NCI-H748 (cell line): ENCODE measurements around the gene C2CD2L.
"Not testable (repeated sequence)": the region's sequence is repeated elsewhere in the genome, so short reads cannot be mapped to it uniquely, and the experiment has no call there.

Experiments used
- DNase-seq: peaks from one replicate; lab custom pipeline; 2025; ENCODE audit not compliant: unreplicated experiment; lab: John Stamatoyannopoulos, UW

The C2CD2L gene

DNA sequence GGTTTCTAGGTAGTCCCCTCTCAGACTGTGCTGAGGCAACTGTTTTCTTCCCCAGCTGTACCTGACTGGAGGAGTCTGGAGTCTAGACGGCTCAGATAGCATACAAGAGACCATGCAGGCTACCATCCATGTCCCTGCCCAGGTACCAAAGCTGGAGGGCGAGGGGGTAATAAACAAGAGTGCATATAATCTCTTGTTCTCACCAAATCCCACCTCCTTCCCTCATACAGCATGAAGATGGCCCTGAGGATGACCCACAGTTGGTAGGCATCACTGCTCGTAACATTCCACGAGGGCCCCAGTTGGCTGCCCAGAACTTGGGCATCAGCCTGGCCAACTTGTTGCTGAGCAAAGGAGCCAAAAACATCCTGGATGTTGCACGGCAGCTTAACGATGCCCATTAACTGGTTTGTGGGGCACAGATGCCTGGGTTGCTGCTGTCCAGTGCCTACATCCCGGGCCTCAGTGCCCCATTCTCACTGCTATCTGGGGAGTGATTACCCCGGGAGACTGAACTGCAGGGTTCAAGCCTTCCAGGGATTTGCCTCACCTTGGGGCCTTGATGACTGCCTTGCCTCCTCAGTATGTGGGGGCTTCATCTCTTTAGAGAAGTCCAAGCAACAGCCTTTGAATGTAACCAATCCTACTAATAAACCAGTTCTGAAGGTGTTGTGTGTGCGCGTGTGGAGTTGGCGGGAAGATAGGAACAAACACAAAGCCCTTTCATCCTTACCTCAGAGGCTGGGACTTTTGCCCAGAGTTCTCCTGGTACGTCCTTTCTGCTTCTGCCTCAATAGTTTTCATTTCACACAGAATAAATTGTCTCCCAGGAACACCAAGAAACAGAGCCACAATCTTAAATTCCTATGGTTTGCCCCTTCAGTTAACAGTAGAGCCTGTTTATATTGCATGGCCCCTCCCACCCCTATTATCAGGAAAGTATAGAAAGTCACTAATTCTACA lies 14.0 kb upstream of the C2CD2L start:
- no peak for DNase-seq

DNA sequence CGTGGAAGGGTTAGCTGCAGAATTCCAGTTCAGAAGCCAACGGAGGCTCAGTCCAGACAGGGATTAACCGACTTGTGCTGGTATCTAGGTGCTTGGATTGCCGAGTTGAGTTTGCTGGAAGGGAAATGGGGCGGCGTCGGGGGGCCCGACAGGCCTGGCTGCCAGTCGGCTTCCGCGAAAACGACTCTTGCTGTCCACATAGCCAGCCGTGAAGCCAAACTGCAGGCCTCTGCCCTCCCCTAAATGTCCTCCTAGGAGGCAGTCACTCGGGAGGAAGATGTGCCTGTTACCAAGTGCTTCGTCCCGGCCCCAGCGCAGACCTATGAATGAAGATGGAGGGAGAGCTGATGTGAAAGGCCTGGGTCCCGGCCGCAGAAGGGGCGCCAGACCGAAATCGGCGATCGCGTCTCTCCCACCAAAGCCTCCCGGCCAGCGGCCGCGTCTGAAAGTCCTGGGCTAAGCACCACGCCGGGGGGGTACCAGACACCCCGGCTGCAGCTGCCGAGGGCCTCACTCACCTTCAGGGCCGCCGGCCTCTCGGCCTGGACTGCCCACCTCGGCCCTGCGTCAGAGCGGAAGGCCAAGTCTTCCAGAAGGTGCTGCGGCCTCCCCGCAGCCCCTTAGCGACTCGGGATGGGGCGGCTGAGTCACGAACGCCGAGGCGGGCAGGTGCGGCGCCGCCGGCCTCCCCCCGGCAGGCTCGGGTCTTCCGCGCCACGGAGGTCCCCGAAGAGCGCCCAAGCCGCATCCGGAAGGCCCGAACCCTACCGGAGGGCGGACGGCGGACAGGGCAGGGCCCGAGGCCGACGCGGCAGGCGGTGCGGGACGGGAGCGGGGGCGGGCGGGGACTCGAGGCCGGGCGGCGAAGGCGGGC lies 13.0 kb upstream of the C2CD2L start:
- DNase-seq: peak; percentile 44

DNA sequence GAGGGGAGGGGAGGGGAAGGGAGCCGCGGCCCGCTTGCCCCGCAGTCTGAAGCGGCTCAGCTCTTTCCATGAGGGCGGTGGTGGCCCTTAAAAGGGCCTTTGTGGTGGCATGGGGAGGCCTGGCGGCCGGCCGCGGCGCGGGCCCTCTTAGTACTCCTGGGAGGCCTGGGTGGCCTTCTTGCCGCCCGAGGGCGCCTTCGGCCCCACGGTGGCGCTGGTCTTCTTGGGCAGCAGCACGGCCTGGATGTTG lies 12.4 kb upstream of the C2CD2L start:
- peak; percentile 73 for DNase-seq

DNA sequence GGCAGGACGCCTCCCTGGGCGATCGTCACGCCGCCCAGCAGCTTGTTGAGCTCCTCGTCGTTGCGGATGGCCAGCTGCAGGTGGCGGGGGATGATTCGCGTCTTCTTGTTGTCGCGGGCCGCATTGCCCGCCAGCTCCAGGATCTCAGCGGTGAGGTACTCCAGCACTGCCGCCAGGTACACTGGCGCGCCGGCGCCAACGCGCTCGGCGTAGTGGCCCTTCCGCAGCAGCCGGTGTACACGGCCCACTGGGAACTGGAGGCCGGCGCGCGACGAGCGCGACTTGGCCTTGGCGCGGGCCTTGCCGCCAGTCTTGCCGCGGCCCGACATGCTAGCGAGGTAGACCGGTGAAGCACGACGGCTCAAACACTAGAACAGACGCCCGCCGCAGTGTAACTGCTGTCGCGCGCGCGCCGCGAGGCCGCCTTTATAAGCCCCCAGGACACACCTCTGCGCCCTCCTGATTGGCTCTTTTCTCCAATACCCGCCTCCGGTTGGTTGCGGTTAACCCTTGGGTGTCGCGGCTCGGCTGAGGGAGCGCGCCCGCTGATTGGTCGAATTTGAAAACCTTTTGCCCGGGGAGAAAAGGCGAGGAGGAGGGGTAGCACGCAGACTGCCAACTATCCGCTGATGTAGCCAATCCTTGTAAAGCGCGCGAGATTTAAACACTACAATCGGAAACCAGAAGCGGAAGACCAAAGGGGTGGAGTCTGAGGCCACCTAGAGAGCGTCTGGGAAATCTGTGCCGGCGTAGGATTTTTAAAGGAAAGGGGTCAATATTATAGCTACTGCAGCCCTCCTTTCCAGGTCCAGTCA lies 11.9 kb upstream of the C2CD2L start:
- peak; percentile 99 for DNase-seq

DNA sequence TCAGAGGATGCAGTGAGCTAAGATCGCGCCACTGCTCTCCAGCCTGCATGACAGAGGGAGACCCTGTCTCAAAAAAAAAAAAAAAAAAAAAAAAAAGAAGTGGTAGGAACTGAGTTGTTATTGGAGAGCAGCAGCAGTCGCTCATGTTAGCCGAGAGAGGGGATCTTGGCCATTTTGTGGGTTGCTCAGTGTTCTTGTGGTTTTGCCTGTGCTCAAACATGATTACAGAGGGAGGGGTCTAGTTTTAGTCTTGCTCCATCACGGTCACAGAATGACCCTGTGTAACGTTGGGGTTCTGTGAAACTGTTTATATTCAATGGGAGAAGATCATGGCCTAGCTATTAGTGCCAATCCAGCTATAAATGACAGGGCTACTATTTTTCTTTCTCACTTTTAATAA lies 7.4 kb upstream of the C2CD2L start:
- DNase-seq: no peak

DNA sequence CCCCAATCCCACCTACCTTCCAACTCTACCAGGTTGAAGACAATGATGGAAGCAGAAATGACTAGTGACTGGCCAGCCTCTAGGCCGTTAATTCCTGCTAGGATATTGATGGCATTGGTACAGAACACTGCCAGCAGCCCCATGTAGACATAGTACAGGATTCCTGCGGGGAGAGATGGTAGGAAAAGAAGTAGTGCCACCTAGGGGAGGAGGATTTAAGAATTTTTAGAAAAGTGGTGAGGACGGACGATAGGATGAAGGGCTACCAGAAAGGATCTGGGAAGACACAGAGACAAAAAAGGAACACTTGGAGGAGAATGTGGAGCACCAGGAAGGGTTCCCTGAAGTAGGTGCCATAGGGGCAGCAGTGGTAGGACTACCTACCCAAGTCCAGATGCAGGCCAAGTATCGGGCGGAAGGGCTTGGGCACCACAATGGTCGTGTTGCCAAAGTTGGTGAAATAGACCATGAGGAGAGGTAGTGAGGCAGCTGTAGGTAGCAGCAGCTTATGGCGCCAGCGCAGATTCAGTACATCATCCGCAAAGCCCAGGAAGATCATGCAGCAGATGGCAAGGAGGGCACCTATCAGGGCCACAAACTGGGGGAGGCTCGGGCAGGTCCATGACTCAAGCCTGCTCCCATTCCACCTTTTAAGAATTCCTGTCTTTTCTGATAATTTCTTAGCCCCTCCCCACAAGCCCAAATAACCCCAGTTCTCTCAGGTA lies 6.7 kb upstream of the C2CD2L start:
- DNase-seq: peak; percentile 60

DNA sequence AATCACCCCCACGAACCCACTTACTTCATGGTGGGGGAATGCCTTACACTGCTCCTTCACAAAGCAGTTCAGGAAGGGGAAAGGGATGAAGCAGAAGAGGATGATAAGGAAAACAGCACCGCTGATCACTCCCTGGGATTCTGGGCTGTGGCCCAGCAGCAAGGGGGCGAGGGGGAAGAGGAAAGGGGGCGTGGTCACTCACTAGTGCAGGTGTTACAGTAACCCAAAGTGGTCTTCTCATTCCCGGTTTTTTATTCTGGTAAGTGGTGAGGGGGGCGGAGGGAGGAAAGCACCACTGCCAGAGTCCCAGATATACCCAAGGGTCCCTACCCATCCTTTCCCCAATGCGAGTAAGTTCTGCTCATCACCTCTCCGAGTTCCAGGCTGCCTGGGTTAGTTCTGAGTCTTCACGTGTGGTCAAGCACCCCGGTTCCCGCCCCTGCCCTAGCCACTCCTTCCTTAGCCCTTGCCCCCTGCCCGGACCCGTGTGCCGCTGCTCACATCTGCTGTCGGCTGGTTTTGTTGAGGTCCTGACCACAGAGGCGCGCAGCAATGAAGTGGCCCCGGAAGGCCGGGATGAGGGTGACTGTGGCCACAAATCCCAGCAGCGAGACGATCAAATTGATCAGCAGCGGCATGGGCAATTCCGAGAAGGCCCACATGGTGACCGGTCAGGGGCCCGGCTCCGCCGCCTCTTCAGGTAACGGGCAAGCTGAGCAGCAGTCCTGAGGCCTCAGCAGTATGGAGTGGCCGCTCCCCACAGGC lies 6.0 kb upstream of the C2CD2L start:
- peak; percentile 49 for DNase-seq

DNA sequence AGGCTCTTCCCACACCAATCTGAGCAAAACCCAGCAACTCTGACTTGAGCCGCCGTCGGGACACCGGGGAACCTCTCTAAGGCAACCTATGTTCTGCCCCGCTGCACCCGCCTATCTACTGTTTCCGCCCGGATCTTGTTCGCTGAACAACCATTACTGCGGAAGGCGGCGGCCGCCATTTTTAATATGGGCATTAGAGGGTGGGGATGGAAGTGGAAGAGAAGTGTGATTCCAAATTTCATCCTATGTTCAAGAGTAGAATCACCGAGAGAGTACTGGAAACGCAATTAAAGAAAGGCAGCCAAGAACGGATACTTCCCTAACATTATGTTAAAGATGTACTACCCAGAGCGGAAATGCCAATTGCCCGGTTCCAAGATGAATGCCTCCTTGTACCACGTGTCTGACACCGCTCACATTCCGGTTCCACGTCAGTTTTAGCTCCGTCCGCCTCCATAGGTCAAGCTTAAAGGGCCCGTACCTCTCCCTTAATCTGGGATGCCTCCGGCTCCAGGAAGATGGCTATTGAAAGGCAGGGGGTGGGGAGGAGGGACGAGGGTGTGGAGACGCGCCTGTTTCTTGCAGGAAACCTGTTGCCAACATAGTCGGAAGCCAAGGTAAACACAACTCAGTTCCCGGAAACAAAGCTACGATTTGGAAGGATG lies 5.3 kb upstream of the C2CD2L start, which contains the start of gene DPAGT1:
DPAGT1 (minus strand) TSS at position 95 of the 665 bp plus-strand sequence. CDS start 198 bp downstream, outside the sequence.
- peak; percentile 96 for DNase-seq

DNA sequence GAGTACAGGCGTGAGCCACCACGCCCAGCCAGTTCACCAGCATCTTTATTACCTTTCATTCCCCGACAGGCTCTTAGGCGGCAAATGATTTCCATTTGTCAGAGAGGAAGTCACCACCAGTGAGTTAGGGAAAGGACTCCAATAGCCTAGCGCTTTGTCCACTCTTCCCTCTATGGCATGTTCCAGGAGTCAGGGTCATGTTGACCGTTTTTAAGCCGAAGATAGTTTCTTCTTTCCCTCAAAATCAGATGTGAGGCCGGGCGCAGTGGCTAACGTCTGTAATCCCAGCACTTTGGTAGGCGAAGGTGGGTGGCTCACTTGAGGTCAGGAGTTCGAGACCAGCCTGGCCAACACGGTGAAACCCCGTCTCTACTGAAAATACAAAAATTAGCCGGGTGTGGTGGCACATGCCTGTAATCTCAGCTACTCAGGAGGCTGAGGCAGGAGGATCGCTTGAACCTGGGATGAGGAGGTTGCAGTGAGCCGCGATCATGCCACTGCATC lies 3.9 kb upstream of the C2CD2L start:
- not testable (repeated sequence) for DNase-seq

DNA sequence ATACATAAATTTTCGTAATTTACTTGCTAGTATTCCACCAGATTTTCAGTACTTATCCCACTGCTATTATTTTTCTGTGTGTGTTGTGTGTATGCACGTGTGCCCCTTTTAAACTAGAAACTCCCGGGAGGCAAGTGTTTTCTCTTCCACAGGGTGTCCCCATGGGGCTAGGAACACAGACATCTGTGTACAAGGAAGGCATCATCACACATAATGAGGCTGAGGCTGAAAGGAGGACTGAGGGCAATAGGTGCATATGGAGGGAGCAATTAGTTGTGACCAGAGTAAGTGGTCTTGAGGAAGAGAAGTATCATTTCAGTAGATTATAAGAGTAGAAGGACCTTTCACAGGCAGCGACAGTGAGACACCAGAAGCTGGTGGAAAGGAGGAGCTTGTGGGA lies 3.4 kb upstream of the C2CD2L start:
- no peak for DNase-seq

DNA sequence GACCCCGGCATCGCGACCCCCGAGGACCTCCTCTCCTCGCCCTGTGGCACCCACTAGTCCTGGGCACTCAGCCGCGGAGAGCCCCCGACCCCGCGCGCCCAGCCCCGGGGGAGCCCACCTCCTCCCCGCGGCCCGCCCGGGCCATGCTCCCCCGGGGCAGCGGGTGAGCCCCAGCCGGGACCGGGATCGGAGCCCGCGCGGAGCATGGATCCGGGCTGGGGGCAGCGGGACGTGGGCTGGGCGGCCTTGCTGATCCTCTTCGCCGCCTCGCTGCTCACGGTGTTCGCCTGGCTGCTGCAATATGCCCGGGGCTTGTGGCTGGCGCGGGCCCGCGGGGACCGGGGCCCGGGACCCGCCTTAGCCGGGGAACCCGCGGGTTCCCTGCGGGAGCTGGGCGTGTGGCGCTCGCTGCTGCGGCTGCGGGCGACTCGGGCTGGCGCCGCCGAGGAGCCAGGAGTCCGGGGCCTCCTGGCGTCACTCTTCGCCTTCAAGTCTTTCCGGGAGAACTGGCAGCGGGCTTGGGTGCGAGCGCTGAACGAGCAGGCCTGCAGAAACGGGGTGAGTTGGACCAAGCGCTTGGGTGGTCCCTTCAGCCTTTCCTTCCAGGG lies 498 bp downstream of the C2CD2L start:
- peak; percentile 16 for DNase-seq

DNA sequence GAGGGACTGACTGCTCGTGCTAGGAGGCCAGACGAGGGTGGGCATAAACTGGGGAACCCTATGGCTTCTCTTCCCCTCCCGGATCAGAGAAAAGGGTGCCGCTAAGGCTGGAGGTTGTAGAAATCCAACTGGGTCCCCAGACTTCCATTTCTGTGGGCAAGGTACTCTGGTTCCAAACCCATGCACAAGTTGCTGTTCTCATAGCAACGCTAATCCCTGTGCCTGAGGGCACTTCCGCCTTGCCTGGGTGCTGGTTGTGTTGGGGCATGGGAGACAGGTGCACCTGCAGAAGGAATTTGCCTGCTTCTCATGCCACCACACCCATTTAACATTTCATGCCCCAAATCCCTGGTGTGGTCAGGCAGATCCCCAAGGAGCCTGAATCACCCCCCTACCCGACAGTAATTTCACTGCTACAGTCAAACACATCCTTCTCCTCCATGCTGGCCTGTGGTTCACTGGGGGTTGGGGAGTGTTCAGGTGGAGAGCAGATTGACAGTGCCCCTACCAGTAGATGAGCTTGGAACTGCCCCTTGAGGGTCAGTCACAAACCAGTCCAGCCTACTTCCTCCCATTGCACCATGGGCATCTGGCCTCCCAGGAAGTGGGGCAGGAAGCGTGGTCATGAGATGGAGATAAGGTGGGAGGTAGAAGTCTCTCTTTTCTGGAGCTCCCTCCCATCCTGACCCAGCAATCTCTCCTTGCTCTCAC lies 1.2 kb downstream of the C2CD2L start:
- peak; percentile 52 for DNase-seq

DNA sequence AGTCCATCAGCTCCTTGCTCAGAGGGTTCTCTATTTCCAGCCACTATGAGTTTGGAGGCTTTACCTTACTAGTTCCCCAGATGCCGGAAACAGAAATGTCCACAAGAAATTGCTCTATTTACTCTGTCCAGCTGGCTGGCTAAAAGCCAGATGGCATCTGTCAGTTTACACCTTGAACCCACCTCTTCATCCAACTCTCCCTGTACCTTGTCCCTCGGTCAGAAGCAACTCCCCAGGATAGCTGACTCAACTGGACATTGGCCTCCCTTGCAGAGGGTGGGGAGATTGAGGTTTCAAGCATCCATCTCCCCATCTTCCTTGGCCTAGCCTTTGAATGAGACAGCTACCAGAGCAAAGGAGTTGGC lies 1.7 kb downstream of the C2CD2L start:
- DNase-seq: no peak

DNA sequence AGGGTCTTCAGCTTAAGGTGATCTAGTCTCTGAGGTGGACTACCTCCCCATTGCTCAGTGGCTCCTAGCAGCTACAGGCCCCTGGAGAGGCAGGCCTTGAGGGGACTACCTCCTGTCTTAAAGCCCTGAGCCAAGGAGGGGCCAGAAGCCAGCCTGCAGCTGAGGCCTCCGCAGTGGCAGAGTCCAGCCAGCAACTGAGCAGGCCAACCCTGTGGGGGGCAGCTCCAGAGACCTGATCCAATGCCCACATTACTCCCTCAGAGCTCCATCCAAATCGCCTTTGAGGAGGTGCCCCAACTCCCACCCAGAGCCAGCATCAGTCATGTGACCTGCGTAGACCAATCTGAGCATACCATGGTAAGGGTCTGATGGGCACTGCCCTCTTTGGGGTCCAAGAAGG lies 2.7 kb downstream of the C2CD2L start:
- DNase-seq: no peak

DNA sequence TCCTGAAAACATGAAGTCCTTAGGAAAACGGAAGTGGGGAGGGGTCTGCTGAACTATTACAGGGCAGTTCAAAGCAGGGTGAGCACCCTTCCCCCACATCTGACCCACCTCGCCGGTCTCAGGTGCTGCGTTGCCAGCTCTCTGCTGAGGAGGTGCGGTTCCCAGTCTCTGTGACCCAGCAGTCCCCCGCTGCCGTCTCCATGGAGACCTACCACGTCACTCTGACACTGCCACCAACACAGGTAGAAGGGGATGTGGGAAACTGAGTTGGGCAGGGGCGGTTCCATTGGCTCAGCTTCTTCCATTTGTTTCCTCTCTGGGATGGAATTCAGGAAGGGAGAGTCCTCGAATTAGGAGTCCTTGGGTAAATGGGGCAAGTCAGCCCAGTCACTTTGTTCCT lies 3.3 kb downstream of the C2CD2L start:
- no peak for DNase-seq

DNA sequence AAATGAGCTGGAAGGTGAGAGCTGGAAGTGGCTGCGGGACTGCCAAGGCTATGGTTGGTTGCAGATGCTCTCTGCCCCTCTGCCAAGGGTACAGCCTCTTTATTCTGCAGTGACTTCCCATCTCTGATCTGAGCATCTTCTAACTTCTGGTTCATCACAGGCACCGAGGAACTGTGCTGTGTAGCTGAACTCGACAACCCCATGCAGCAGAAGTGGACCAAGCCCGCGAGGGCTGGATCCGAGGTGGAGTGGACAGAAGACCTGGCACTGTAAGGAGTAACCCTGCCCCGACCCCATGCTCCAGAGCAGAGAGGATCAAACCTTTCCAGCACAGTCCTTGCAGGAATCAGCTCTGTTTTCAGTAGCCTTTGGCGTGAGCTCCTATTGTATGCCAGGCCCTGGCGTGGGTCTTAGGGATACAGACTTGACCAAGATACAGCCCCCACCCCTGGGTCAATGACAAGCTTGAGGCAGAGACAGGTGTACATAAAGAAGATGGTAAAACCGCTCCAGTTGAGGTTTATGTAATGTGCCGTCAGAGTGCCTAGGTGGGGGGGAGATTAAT lies 4.3 kb downstream of the C2CD2L start:
- DNase-seq: no peak

DNA sequence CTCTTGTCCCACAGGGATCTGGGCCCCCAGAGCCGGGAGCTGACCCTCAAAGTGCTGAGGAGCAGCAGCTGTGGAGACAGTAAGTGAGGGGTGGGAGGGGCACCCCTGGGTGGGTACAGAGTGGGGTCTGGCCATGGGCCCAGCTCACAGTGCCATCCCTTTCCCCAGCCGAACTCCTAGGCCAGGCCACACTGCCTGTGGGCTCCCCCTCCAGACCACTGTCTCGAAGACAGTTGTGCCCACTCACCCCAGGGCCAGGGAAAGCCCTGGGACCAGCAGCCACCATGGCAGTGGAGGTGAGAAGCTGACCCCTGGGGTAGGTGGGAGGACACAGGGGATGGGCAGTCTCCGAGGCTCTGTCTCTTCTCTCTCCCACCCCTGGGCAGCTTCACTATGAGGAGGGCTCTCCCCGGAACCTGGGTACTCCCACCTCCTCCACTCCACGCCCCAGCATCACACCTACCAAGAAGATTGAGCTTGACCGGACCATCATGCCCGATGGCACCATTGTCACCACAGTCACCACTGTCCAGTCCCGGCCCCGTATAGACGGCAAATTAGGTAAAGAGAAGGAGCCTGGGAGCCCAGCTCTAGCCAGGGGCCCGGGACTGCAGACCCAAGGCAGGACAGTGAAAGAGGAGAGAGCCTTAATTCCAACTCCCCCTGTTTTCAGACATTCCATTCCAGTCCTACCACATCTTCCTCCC lies 5.3 kb downstream of the C2CD2L start:
- no peak for DNase-seq
